Activated CD4-positive, CD25-positive, alpha-beta regulatory T cell treated with anti-CD3 and anti-CD28 coated beads, Interleukin-2, amount 50 U/mL, for 16 hours (primary cell): ENCODE results near the gene AP3S2.

ENCODE experiments used
- DNase-seq: peaks from one replicate; pipeline ENCODE4 v3.0.0-alpha.2; 2020; ENCODE audit warnings: low read depth, low spot score

AP3S2 gene

GRCh38 chr15:89814112-89814742 is 79.6 kb downstream of the AP3S2 start:
- no peak for DNase-seq

DNA sequence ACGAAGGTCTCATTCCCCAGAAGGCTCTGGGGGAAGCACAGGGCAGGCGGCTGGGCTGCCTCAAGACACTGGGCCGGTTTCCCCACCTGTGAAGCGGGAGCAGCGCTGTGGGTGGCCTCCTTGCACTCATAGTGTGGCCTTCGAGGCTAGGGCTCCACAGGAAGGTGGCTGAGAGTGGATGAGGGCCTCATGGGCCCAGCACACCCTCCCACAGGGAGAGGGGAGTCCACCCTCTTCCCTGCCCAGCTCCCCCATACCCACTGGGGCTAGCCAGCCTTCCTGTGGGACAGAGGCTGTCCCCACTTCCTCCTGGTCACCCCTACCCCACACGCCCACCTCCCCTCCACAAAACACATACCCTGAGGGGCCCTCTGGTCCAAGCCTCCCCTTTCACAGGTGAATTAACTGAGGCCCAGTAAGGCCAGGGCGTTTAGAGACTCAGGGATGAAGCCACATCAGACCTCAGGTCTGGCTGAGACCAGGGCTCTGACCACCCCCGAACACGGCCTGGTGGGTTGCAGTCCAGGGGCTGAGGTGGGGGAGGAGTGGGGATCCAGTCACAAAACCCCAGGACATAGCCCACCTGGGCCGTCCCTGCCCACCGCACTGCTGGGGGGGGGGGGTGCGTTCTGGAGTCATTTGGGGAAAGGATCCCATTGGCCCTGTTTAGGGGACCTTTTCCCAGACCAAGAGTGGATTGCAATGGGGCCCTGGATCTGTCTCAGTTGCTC is 80.2 kb downstream of the AP3S2 start:
- no peak for DNase-seq

DNA sequence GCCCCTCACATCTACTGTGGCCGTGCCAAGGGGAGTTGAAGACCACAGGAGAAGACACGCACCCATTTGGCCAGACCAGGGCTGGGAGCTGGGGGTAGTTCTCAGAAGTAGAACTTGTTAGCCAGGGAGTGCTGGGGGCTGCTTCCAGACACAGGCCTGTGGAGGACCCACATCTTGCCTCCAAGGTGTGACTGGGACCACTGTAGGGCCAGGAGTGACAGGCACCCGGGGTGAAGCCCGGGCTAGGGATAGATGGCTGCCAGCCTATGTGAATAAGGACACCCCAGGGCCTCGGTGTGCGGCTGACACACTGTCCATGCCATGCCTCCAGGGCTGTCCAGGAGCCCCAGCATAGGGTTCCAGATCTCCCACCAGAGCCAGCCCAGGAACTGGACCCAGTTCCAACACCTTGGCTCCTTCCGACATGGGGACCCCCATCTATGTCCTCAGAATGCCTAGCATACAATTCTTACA is 80.9 kb downstream of the AP3S2 start:
- no peak for DNase-seq

- no peak for DNase-seq
These were observed 81.6 kb downstream of the AP3S2 start for GRCh38 chr15:89812011-89812846.

DNA sequence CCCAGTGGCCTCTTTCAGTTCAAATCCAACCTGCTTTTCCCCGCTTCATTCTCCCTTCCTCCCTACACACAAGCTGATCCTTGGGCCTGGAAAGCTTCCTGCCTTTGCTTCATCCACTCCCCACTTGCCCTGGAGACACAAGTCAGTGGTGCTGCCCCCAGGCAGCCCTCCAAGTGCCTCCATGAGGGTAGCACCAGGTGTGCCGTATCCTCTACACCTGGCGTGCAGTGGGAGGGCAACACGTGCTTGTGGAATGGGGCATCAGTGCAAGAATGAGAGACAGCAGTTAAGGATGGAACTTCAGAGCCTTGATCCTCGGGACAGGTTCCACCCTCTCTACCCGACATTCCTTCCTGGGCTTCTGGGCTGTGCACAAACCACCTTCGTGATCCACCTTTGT is 83.0 kb downstream of the AP3S2 start:
- DNase-seq, result no peak

GRCh38 chr15:89809787-89810148 is 84.0 kb downstream of the AP3S2 start:
- no peak for DNase-seq

DNA sequence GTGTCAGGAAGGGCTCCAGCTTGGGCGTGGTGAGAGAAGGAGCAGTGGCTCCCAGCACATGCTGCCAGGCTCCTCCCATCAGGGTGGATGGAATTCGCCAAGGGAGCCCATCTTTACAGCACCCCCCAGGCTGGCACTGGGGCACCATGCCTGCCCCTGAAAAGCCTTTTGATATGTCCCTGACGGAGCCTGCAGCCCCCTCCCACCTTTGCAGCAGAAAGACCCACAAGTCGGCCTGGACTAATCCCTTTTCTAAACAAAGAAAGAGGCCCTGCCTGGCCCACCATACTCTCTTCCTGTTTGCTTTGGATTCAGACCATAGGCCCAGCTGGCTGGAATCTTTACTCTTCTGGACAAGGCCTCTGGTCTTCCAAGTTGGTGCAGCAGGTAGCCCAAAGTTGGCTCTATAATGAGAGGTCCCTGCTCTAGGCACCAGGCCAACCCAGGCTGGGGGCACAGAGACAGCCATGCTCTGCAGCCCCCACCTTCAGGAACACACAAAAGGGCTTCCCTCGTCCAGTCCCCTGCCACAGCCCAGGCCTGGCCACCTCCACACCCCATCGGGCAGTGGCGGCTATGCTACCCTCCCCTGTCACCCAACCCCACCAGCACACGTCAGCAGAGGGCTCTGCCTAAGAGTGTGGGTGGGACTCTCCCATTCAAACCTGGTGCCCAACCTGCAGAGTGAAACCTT is 84.6 kb downstream of the AP3S2 start:
- no peak for DNase-seq

DNA sequence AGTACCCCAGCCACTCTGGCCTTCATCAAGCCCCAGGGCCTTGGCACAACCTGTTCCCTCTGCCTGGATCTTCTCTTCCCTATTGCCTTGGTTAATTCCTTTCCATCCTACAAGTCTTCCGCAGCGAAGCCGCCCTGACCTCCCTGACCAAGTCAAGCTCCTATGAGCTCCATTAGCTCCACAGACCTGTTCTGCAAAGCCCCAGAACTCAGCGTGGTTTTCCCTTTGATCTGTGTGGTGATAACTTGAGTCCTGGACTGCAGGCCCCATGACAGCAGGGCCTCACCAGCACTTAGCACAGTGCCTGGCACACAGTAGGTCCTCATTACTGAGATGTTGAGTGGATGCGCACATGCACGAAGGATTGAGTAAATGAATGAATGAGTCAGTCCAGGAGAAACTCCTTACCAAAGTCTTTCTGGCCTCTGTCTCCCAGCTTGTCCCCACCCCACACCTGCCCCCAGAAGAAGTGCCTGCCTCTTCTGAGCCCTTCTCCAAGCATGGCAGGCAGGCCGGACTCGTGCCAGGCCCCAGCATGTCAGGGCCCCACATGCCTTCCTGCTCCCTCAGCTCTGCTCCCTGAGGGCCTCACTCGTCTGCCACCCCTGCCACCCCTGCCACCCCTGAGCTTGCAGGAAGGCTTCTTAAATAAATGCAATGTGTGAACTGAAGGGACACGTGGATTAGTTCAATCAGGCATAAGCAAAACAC is 85.5 kb downstream of the AP3S2 start:
- no peak for DNase-seq

- DNase-seq, result no peak
These were observed 86.1 kb downstream of the AP3S2 start for GRCh38 chr15:89807689-89808088.

DNA sequence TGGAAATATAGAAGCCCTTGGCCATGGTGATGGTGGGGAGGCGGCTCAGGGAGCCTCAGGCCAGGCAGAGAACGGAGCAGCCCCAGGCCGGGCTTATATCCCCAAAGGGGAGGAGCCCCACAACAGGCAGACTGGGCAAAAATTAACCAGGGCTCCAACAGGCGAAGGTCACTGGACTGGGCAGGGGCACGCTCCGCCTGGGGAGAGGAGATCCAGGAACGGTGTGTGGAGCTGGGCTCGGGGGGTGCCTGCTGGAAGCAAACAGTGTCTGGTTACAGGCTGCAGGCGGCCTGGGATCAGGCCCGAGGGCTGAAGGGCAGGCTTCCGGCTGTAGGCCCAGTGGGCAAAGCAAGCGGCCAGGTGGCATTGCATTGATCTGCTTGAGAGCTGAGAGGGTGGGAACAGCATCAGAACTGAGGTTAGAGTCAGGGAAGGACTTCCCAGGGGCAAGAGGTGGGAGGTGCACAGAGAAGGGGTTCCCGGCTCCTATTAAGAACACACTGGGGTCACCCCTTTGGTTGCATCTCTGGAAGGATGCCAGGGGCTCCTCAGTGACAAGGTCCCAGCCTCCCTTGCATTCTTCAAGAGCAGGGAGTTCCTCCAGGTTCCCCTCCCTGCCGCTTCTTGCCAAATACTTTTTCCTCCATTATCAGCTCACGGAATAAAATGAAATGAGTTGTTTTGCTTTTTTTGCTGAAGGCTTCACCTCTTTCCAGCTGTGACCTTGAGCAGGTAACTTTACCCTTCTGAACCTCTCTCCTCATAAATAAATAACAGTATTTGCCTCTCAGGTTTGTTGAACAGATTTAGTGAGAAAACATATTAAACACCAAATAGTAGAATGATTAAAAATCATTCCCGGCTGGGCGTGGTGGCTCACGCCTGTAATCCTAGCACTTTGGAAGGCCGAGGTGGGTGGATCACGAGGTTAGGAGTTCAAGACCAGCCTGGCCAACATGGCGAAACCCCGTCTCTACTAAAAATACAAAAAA is 86.9 kb downstream of the AP3S2 start:
- no peak for DNase-seq

GRCh38 chr15:89806210-89806558 is 87.6 kb downstream of the AP3S2 start:
- no peak for DNase-seq

GRCh38 chr15:89805241-89806209 is 88.3 kb downstream of the AP3S2 start:
- DNase-seq, result no peak

DNA sequence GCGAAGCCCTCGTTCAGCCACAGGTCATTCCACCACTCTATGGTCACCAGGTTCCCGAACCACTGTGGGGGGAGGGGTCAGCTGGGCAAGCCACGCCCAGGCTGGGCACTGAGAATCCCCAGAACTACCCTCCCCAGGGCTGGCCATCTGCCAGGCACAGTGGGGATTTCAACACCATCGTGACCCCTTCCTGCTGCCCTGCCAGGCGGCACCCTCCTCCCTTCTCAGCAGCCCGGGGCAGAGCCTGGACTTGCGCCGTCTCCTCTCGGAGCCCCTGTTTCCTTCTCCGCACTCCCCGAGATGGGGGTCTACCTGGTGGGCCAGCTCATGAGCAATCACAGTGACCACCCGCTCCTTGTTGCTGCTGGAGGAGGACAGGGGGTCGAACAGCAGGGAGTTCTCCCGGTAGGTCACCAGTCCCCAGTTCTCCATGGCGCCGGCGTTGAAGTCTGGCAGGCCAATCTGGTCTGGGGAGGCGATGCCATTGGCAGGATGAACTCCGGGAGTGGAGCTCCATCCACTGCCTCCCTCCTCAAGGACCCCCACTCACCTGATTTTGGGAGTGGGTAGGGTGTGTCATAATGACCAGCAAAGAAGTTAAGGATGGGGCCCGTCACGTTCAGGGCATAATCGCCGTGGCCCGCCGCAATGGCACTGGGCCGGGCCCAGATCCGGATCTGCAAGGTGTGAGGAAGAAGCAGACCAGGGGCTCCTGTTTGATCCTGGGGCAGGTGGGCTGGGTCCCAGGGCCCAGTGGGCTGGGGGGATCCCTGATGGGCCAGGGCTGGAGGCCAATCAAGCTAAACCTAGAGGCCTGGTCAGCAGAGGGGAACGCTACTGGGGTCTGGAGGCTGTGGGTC is 89.6 kb downstream of the AP3S2 start:
- DNase-seq, result no peak

DNA sequence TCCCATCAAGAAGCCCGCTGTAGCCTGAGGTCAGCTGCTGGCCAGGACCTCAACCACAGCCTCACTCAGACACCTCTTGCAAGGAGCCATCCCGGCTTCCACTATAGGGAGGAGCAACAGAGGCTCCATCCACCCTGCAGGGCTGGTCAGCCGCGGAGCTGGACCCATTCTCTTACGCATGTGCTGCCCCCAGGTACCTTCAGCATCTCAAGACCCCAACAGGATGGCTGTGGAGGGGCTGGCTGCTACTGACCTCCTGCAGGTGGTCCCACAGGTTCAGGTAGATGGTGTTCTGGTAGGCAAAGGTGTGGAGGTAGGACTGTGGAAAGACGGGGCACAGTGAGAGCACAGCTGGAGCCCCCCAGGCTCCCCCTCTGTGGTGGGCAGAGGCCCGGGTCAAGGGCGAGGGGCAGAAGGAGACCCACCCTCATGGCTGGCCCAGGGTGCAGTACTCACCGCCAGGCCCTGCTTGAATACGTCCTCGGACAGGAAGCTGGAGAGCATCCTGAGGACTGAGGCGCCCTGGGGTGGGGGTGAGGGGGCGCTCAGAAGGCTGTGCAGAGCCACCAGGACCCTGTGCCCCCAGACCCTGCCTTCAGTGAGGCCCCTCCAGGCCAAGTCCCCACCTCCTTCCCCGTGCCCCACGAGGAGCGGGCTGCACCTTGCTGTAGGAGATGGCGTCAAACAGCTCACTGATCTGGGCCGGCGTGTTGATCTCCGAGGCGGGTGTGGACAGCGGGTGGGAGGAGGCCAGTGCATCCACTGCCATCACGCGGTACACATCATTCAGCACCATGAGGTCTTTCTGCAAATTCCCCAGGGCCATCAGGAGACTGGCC is 90.6 kb downstream of the AP3S2 start:
- DNase-seq, result no peak

- DNase-seq, result no peak
These were observed 91.4 kb downstream of the AP3S2 start for GRCh38 chr15:89802231-89802928.

DNA sequence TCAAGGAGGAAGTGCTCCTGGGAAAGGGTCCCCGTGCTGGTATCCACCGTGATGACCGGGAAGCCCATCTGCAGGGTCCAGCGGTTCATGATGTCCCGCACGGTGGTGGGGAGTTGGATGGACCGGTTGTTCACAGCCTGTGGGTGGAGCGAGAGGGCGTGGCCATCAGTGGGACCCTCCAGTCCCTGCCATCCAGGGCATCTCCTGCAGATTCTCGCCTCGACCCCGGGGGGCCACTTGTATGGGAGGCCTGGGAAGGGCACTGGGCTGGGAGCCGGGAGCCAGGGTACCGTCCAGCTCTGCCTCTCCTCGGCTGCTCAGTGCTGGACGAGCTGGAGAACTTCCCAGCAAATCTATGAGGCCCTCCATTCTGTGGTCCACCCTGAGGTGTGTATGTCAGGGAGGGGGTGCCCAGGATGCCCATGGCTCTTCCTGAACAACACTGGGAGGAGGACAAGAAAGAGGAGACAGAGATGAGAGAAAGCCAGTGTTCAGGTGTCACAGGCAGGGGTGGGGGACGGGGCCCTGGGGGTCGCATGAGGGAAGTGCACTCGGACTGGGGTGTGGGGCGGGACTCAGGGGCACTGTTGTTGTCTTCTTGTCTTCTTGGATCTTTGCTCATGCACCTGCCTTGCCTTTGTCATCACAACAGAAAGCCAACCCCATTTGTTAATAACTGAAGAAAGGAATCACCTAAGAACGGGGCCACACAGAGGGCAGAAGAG is 92.2 kb downstream of the AP3S2 start:
- DNase-seq, result no peak
